Measurements from ENCODE around the gene BMP8B. TPM values are rescaled to one million over a fixed set of nuclear protein-coding genes. Genes with fewer than 3 reads are reported as not detected.

Gene BMP8B
- total RNA-seq, 1 donor from 2014 or later: 0.33 TPM

- Histone ChIP-seq H3K4me3 (no peak overlapping the region), H3K36me3 (peaks cover 96% of the 10 kb centered on the region), H3K27me3 (ENCODE audit: low read depth) (no peaks in the 10 kb centered on the region), H3K27ac (replicated peaks) (peak overlapping the region; percentile 38), H3K4me1 (peaks cover 10% of the 10 kb centered on the region), H3K9me3 (replicated peaks) (no peaks in the 10 kb centered on the region)
- intact Hi-C loops (cut with micrococcal nuclease): no loop called here
- TF ChIP-seq CTCF (IDR thresholded peaks at IDR 0.05; ENCODE audit: borderline replicate concordance): no peak
- DNase-seq: no peak
These were observed 33.7 kb downstream of the BMP8B start for GRCh38 chr1:39754906-39755504.

DNA sequence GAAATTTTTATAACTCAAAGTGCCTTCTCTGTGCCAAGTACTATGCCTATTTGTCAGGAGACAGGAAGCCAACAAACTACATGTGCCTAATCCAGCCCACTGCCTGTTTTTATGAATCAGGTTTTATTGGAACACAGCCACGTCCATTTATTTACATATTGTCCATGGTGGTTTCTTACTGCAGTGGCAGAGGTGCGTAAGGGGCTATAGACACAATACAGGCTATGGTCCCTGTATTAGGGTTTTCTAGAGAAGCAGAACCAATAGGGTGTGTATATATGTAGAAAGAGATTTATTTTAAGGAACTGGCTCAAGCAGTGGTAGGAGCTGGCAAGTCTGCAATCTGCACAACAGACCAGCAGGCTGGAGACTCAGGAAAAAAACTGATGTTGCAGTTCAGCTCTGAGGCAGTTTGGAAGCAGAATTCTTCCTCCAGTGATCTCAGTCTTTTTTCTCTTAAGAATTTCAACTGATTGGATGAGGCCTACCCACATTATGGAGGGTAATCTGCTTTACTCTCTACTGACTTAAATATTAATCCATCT is 34.6 kb downstream of the BMP8B start:
- Histone ChIP-seq H3K9me3 (replicated peaks) (no peaks in the 10 kb centered on the region), H3K4me1 (peaks cover 10% of the 10 kb centered on the region), H3K4me3 (no peak overlapping the region), H3K36me3 (peaks cover 96% of the 10 kb centered on the region), H3K27me3 (ENCODE audit: low read depth) (no peaks in the 10 kb centered on the region), H3K27ac (replicated peaks) (no peak overlapping the region)
- TF ChIP-seq CTCF (IDR thresholded peaks at IDR 0.05; ENCODE audit: borderline replicate concordance): no peak
- intact Hi-C loops (cut with micrococcal nuclease): no loop called here
- no peak for DNase-seq

- no peak for TF ChIP-seq CTCF (IDR thresholded peaks at IDR 0.05; ENCODE audit: borderline replicate concordance)
- Histone ChIP-seq H3K36me3 (peaks cover 97% of the 10 kb centered on the region), H3K4me1 (peaks cover 10% of the 10 kb centered on the region), H3K27ac (replicated peaks) (no peak overlapping the region), H3K4me3 (no peak overlapping the region), H3K27me3 (ENCODE audit: low read depth) (no peaks in the 10 kb centered on the region), H3K9me3 (replicated peaks) (no peaks in the 10 kb centered on the region)
- intact Hi-C loops (cut with micrococcal nuclease): no loop called here
- DNase-seq: no peak
These were observed 35.3 kb downstream of the BMP8B start for GRCh38 chr1:39753132-39754025.

DNA sequence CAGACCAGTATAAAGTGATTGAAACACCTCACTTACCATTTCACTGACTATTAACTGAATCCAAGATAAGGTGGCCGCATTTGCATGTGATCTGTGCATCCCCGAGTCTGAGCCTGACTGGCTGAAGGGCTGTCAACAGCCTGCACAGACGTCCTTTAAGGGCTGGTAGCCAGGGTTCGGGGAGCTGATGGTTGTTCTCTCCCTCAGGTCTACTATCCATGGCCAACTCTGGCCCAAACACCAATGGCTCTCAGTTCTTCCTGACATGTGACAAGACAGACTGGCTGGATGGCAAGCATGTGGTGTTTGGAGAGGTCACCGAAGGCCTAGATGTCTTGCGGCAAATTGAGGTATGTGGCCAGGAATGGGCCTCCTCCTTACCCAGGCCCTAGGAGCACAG is 36.0 kb downstream of the BMP8B start:
- H3K4me3 ChIP-seq: no peak overlapping the region
- H3K4me1 ChIP-seq: peaks cover 10% of the 10 kb centered on the region
- no peak for DNase-seq
- intact Hi-C loops (cut with micrococcal nuclease): no loop called here
- peaks cover 97% of the 10 kb centered on the region for H3K36me3 ChIP-seq
- no peak overlapping the region for H3K27ac ChIP-seq (replicated peaks)
- no peak for TF ChIP-seq CTCF (IDR thresholded peaks at IDR 0.05; ENCODE audit: borderline replicate concordance)
- no peaks in the 10 kb centered on the region for H3K27me3 ChIP-seq (ENCODE audit: low read depth)
- no peaks in the 10 kb centered on the region for H3K9me3 ChIP-seq (replicated peaks)

DNA sequence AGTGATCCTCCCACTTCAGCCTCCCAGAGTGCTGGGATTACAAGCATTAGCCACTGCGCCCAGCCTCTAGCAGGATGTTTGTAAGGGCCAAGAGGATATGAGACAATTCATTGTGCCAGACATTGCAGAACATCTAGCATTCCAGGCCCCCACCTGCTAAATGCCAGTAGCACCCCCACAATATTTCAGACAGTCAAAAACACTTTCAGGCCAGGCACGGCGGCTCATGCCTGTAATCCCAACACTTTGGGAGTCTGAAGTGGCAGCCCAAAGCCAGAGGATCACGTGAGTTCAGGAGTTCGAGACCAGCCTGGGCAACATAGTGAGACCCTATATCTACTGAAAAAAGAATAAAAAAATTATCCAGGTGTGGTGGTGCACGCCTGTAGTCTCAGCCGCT is 37.1 kb downstream of the BMP8B start:
- DNase-seq: no peak
- Histone ChIP-seq H3K27me3 (ENCODE audit: low read depth) (no peaks in the 10 kb centered on the region), H3K27ac (replicated peaks) (no peak overlapping the region), H3K4me3 (no peak overlapping the region), H3K36me3 (peaks cover 99% of the 10 kb centered on the region), H3K9me3 (replicated peaks) (no peaks in the 10 kb centered on the region), H3K4me1 (peaks cover 10% of the 10 kb centered on the region)
- intact Hi-C loops (cut with micrococcal nuclease): no loop called here
- no peak for TF ChIP-seq CTCF (IDR thresholded peaks at IDR 0.05; ENCODE audit: borderline replicate concordance)

All from left ventricle myocardium inferior (tissue), 1 donor.